Measurements from ENCODE around the gene USP49. TPM values are rescaled to one million over a fixed set of nuclear protein-coding genes. Genes with fewer than 3 reads are reported as not detected.

The USP49 gene
- total RNA-seq, 2 donors from 2014 or later: 1.7 to 19.5 TPM

- Histone ChIP-seq H3K9me3 (no peaks in the 10 kb centered on the region), H3K36me3 (no peaks in the 10 kb centered on the region), H3K27me3 (replicated peaks; ENCODE audit: insufficient read depth) (no peaks in the 10 kb centered on the region), H3K27ac (no peak overlapping the region), H3K4me1 (replicated peaks) (no peaks in the 10 kb centered on the region), H3K4me3 (no peak overlapping the region)
- intact Hi-C loops (cut with DNase I): no loop called here
- TF ChIP-seq POLR2A (IDR thresholded peaks at IDR 0.05) (no peak), POLR2AphosphoS5 (IDR thresholded peaks at IDR 0.05) (no peak)
- TF ChIP-seq, protein P1, sequence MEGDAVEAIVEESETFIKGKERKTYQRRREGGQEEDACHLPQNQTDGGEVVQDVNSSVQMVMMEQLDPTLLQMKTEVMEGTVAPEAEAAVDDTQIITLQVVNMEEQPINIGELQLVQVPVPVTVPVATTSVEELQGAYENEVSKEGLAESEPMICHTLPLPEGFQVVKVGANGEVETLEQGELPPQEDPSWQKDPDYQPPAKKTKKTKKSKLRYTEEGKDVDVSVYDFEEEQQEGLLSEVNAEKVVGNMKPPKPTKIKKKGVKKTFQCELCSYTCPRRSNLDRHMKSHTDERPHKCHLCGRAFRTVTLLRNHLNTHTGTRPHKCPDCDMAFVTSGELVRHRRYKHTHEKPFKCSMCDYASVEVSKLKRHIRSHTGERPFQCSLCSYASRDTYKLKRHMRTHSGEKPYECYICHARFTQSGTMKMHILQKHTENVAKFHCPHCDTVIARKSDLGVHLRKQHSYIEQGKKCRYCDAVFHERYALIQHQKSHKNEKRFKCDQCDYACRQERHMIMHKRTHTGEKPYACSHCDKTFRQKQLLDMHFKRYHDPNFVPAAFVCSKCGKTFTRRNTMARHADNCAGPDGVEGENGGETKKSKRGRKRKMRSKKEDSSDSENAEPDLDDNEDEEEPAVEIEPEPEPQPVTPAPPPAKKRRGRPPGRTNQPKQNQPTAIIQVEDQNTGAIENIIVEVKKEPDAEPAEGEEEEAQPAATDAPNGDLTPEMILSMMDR (IDR thresholded peaks at IDR 0.05): no peak
- 95% methylated on average over 10 of the region's 10 CpGs for WGBS
- DNase-seq (ENCODE audit: low spot score): no peak
Observed at GRCh38 chr6:41746107-41746506, 149.1 kb downstream of the USP49 start.

- Histone ChIP-seq H3K4me1 (replicated peaks) (no peaks in the 10 kb centered on the region), H3K27ac (no peak overlapping the region), H3K4me3 (no peak overlapping the region), H3K27me3 (replicated peaks; ENCODE audit: insufficient read depth) (no peaks in the 10 kb centered on the region), H3K9me3 (no peaks in the 10 kb centered on the region), H3K36me3 (no peaks in the 10 kb centered on the region)
- TF ChIP-seq, protein P1 (IDR thresholded peaks at IDR 0.05): no peak
- no peak for TF ChIP-seq POLR2A (IDR thresholded peaks at IDR 0.05)
- no peak for TF ChIP-seq POLR2AphosphoS5 (IDR thresholded peaks at IDR 0.05)
- WGBS: 89% methylated on average over 7 of the region's 7 CpGs
- intact Hi-C loops (cut with DNase I): no loop called here
- no peak for DNase-seq (ENCODE audit: low spot score)
Observed at GRCh38 chr6:41744236-41744787, 150.9 kb downstream of the USP49 start.

GRCh38 chr6:41743406-41744235 is 151.6 kb downstream of the USP49 start:
- Histone ChIP-seq H3K36me3 (no peaks in the 10 kb centered on the region), H3K4me3 (no peak overlapping the region), H3K27me3 (replicated peaks; ENCODE audit: insufficient read depth) (no peaks in the 10 kb centered on the region), H3K9me3 (no peaks in the 10 kb centered on the region), H3K4me1 (replicated peaks) (no peaks in the 10 kb centered on the region), H3K27ac (no peak overlapping the region)
- TF ChIP-seq POLR2AphosphoS5 (IDR thresholded peaks at IDR 0.05) (no peak), POLR2A (IDR thresholded peaks at IDR 0.05) (no peak)
- TF ChIP-seq, protein P1 (IDR thresholded peaks at IDR 0.05): no peak
- no peak for DNase-seq (ENCODE audit: low spot score)
- intact Hi-C loops (cut with DNase I): no loop called here
- 86% methylated on average over 6 of the region's 6 CpGs for WGBS

GRCh38 chr6:41741625-41742490 is 153.3 kb downstream of the USP49 start:
- H3K27ac ChIP-seq: no peak overlapping the region
- WGBS: 90% methylated on average over 20 of the region's 20 CpGs
- no peaks in the 10 kb centered on the region for H3K36me3 ChIP-seq
- intact Hi-C loops (cut with DNase I): no loop called here
- H3K9me3 ChIP-seq: no peaks in the 10 kb centered on the region
- no peaks in the 10 kb centered on the region for H3K27me3 ChIP-seq (replicated peaks; ENCODE audit: insufficient read depth)
- H3K4me3 ChIP-seq: no peak overlapping the region
- no peak for TF ChIP-seq POLR2A (IDR thresholded peaks at IDR 0.05)
- no peak for TF ChIP-seq POLR2AphosphoS5 (IDR thresholded peaks at IDR 0.05)
- TF ChIP-seq, protein P1 (IDR thresholded peaks at IDR 0.05): no peak
- no peaks in the 10 kb centered on the region for H3K4me1 ChIP-seq (replicated peaks)
- no peak for DNase-seq (ENCODE audit: low spot score)
